Trophoblast cell (in vitro differentiated cells and primary cell): ENCODE measurements around the gene CARTPT.

Experiments
- DNase-seq, 2 donors: peaks; one replicate each; pipeline ENCODE4 v3.0.0-alpha.2; 2016
- H2AFZ ChIP-seq: 2 replicates; pipeline ENCODE4 v1.6.1; 2013; ENCODE audit warnings: low read length, moderate library complexity, mild to moderate bottlenecking; ENCODE audit not compliant: insufficient read depth, poor library complexity
- H2AK5ac ChIP-seq: 2 replicates; pipeline ENCODE4 v1.6.1; 2013; ENCODE audit warnings: mild to moderate bottlenecking, low read length
- H2BK120ac ChIP-seq: 2 replicates; pipeline ENCODE4 v1.6.1; 2013; ENCODE audit warnings: low read length, mild to moderate bottlenecking, moderate library complexity; ENCODE audit not compliant: insufficient read depth, poor library complexity
- H2BK12ac ChIP-seq: 2 replicates; pipeline ENCODE4 v1.6.1; 2013; ENCODE audit warnings: mild to moderate bottlenecking, low read length, moderate library complexity
- H2BK5ac ChIP-seq: 2 replicates; pipeline ENCODE4 v1.6.1; 2013; ENCODE audit warnings: low read length, low read depth, moderate library complexity, mild to moderate bottlenecking; ENCODE audit not compliant: poor library complexity
- H3K14ac ChIP-seq: 2 replicates; pipeline ENCODE4 v1.6.1; 2013; ENCODE audit warnings: mild to moderate bottlenecking, low read length
- H3K18ac ChIP-seq: 2 replicates; pipeline ENCODE4 v1.6.1; 2013; ENCODE audit warnings: mild to moderate bottlenecking, low read length
- H3K23ac ChIP-seq: 2 replicates; pipeline ENCODE4 v1.6.1; 2013; ENCODE audit warnings: low read length
- H3K27ac ChIP-seq: 2 replicates; pipeline ENCODE4 v1.5.1; 2013; ENCODE audit warnings: low read depth, mild to moderate bottlenecking, inconsistent platforms, low read length, moderate library complexity
- H3K27me3 ChIP-seq: 2 replicates; pipeline ENCODE4 v1.6.1; 2013; ENCODE audit warnings: inconsistent platforms, mild to moderate bottlenecking, low read length, moderate library complexity; ENCODE audit not compliant: insufficient read depth
- H3K36me3 ChIP-seq, 2 experiments: 1 replicate in 1 of 2; 2 replicates in 1 of 2; pipeline ENCODE4 v1.6.1; 2013; ENCODE audit warnings: low read length in 2 of 2, mild to moderate bottlenecking in 2 of 2, moderate library complexity in 1 of 2; ENCODE audit not compliant: insufficient read depth in 2 of 2, control insufficient read depth in 1 of 2
- H3K4ac ChIP-seq: 2 replicates; pipeline ENCODE4 v1.6.1; 2013; ENCODE audit warnings: low read depth, mild to moderate bottlenecking, low read length, moderate library complexity
- H3K4me1 ChIP-seq, 2 experiments: 1 replicate in 1 of 2; 2 replicates in 1 of 2; pipeline ENCODE4 v1.6.1; 2013; ENCODE audit warnings: low read length in 2 of 2, mild to moderate bottlenecking in 2 of 2, moderate library complexity in 1 of 2; ENCODE audit not compliant: insufficient read depth in 2 of 2, control insufficient read depth in 1 of 2
- H3K4me2 ChIP-seq: 2 replicates; pipeline ENCODE4 v1.6.1; 2013; ENCODE audit warnings: inconsistent platforms, mild to moderate bottlenecking, low read length, moderate library complexity
- H3K4me3 ChIP-seq: 2 replicates; pipeline ENCODE4 v1.5.1; 2013; ENCODE audit warnings: mild to moderate bottlenecking, low read depth, low read length, inconsistent platforms
- H3K79me1 ChIP-seq: one replicate; pipeline ENCODE4 v1.6.1; 2013; ENCODE audit warnings: low read length
- H3K79me2 ChIP-seq: 2 replicates; pipeline ENCODE4 v1.6.1; 2013; ENCODE audit warnings: low read length, mild to moderate bottlenecking; ENCODE audit not compliant: control insufficient read depth, insufficient read depth, poor library complexity
- H3K9ac ChIP-seq: 2 replicates; pipeline ENCODE4 v1.6.1; 2013; ENCODE audit warnings: mild to moderate bottlenecking, low read length
- H3K9me3 ChIP-seq: 2 replicates; pipeline ENCODE4 v1.6.1; 2013; ENCODE audit warnings: low read depth, mild to moderate bottlenecking, control low read depth, inconsistent platforms, low read length; ENCODE audit not compliant: insufficient read depth
- H4K12ac ChIP-seq: 2 replicates; pipeline ENCODE4 v1.6.1; 2013; ENCODE audit warnings: low read depth, mild to moderate bottlenecking, low read length, moderate library complexity
- H4K8ac ChIP-seq: 2 replicates; pipeline ENCODE4 v1.6.1; 2013; ENCODE audit warnings: low read depth, mild to moderate bottlenecking, low read length, moderate library complexity
- H4K91ac ChIP-seq: one replicate; pipeline ENCODE4 v1.6.1; 2013; ENCODE audit warnings: low read depth, mild to moderate bottlenecking, low read length, moderate library complexity
- WGBS: extraction: QIAGEN DNeasy Blood & Tissue Kit; methylation state at CpG from one replicate; pipeline ENCODE4 v1.1.7; 2013; ENCODE audit warnings: missing lambda C conversion rate; ENCODE audit not compliant: insufficient read length, insufficient coverage; ENCODE audit errors: extremely low coverage; 5-methylcytosine and 5-hydroxymethylcytosine counted together

CARTPT gene

DNA sequence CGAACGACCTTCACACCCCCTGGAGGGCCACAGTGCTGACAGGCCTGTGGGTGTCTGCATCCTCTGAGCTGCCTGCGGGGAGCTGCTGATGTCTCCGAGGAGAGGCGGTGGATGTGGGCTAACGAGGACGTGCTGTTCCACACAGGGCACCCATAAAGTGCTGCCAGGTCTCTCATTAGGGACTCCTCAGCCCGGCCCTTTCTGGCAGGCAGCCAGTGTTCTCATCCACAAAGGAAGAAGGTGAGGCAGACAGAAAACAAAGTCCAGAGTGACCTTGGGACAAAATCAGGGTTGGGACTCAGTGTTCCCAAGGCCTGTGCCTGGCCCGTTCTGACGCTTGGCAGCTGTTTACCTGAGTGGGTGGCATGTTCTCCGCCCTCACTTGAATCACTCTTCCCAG is 29.3 kb downstream of the CARTPT start:
- no peak overlapping the region for H3K18ac ChIP-seq
- H3K4me1 ChIP-seq = no peaks in the 10 kb centered on the region
- H3K27me3 ChIP-seq = no peaks in the 10 kb centered on the region
- no peak overlapping the region for H3K9ac ChIP-seq
- H2AK5ac ChIP-seq = no peak overlapping the region
- H3K79me1 ChIP-seq = no peaks in the 10 kb centered on the region
- H2BK5ac ChIP-seq = no peak overlapping the region
- no peak overlapping the region for H4K12ac ChIP-seq
- WGBS = no CpG with 5 or more reads among the region's 11 CpGs
- no peak overlapping the region for H3K27ac ChIP-seq
- H3K4me3 ChIP-seq = no peak overlapping the region
- no peak overlapping the region for H2BK120ac ChIP-seq
- no peak overlapping the region for H2AFZ ChIP-seq
- H3K4ac ChIP-seq = no peak overlapping the region
- no peak overlapping the region for H2BK12ac ChIP-seq
- H4K8ac ChIP-seq = no peak overlapping the region
- no peak overlapping the region for H4K91ac ChIP-seq
- H3K14ac ChIP-seq = no peak overlapping the region
- no peak overlapping the region for H3K23ac ChIP-seq
- H3K36me3 ChIP-seq = no peaks in the 10 kb centered on the region
- no peaks in the 10 kb centered on the region for H3K9me3 ChIP-seq
- H3K4me2 ChIP-seq = no peak overlapping the region
- no peak for DNase-seq
- H3K79me2 ChIP-seq = no peaks in the 10 kb centered on the region

GRCh38 chr5:71751422-71751821 is 32.3 kb downstream of the CARTPT start:
- WGBS = no CpG with 5 or more reads among the region's 4 CpGs
- H3K9ac ChIP-seq = no peak overlapping the region
- H2AK5ac ChIP-seq = no peak overlapping the region
- no peak overlapping the region for H3K18ac ChIP-seq
- H3K23ac ChIP-seq = no peak overlapping the region
- no peaks in the 10 kb centered on the region for H3K36me3 ChIP-seq
- H3K27me3 ChIP-seq = no peaks in the 10 kb centered on the region
- H3K4ac ChIP-seq = no peak overlapping the region
- no peaks in the 10 kb centered on the region for H3K79me2 ChIP-seq
- no peak overlapping the region for H3K27ac ChIP-seq
- H3K14ac ChIP-seq = no peak overlapping the region
- H4K12ac ChIP-seq = no peak overlapping the region
- H4K91ac ChIP-seq = no peak overlapping the region
- H2BK120ac ChIP-seq = no peak overlapping the region
- no peak for DNase-seq
- H3K4me3 ChIP-seq = no peak overlapping the region
- H2BK12ac ChIP-seq = no peak overlapping the region
- no peak overlapping the region for H2AFZ ChIP-seq
- H3K4me1 ChIP-seq = no peaks in the 10 kb centered on the region
- H2BK5ac ChIP-seq = no peak overlapping the region
- no peaks in the 10 kb centered on the region for H3K9me3 ChIP-seq
- H3K79me1 ChIP-seq = no peaks in the 10 kb centered on the region
- no peak overlapping the region for H3K4me2 ChIP-seq
- H4K8ac ChIP-seq = no peak overlapping the region

DNA sequence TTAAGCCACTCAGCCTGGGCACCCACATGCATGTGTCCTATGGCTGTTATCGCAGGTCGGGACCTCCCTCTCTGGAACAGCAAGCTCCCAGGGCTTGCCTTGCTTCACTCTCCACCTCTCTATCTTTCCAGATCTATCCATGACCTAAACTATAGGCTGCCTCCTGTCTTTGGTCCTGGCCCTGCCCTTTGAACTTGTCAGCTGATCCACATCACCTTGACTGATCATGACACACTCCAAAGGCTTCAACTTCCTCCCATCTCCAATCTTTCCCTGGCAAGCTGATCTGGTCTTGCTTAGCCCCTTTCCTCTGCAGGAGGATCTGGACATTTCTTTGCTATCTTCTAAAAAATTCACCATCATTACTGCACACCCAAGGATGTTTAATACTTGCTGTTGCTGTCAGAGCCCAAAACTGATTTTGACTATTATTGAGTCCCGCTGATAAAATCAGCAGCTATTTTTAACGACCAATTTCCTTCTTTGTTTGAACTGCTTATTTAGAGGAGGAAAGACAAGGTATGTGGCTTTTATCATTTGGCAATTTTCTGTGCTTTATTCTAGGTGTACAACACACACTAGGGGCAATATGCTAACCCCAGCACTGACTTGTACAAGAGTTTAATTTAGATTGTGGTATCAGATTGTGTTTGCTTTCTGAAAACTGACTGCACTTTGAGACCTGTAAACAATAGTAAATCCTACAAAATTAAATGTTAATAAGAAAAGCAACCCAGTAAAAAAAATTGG is 33.5 kb downstream of the CARTPT start:
- Histone ChIP-seq H3K79me1 (no peaks in the 10 kb centered on the region), H2BK120ac (no peak overlapping the region), H2BK12ac (no peak overlapping the region), H3K9ac (no peak overlapping the region), H3K4me1 (no peaks in the 10 kb centered on the region), H3K4me2 (no peak overlapping the region), H3K36me3 (no peaks in the 10 kb centered on the region), H4K91ac (no peak overlapping the region), H3K18ac (no peak overlapping the region), H3K4ac (no peak overlapping the region), H4K12ac (no peak overlapping the region), H3K27ac (no peak overlapping the region), H3K14ac (no peak overlapping the region), H2BK5ac (no peak overlapping the region), H4K8ac (no peak overlapping the region), H2AK5ac (no peak overlapping the region), H3K23ac (no peak overlapping the region), H3K4me3 (no peak overlapping the region), H3K9me3 (no peaks in the 10 kb centered on the region), H2AFZ (no peak overlapping the region), H3K27me3 (no peaks in the 10 kb centered on the region), H3K79me2 (no peaks in the 10 kb centered on the region)
- DNase-seq = no peak
- WGBS = no CpG with 5 or more reads among the region's 4 CpGs

- no peak overlapping the region for H3K27ac ChIP-seq
- no peak overlapping the region for H2BK120ac ChIP-seq
- H3K4me3 ChIP-seq = no peak overlapping the region
- H3K36me3 ChIP-seq = no peaks in the 10 kb centered on the region
- no peaks in the 10 kb centered on the region for H3K27me3 ChIP-seq
- no peaks in the 10 kb centered on the region for H3K9me3 ChIP-seq
- H3K4me2 ChIP-seq = no peak overlapping the region
- H4K12ac ChIP-seq = no peak overlapping the region
- no peak overlapping the region for H2AK5ac ChIP-seq
- H3K79me2 ChIP-seq = no peaks in the 10 kb centered on the region
- no peak overlapping the region for H4K91ac ChIP-seq
- H2BK12ac ChIP-seq = no peak overlapping the region
- H3K79me1 ChIP-seq = no peaks in the 10 kb centered on the region
- no peaks in the 10 kb centered on the region for H3K4me1 ChIP-seq
- no peak overlapping the region for H3K4ac ChIP-seq
- no peak overlapping the region for H4K8ac ChIP-seq
- no peak overlapping the region for H3K9ac ChIP-seq
- H3K23ac ChIP-seq = no peak overlapping the region
- peak; percentile 27 to 81 for DNase-seq
- H2BK5ac ChIP-seq = no peak overlapping the region
- H3K18ac ChIP-seq = no peak overlapping the region
- no CpG with 5 or more reads among the region's 14 CpGs for WGBS
- no peak overlapping the region for H3K14ac ChIP-seq
- no peak overlapping the region for H2AFZ ChIP-seq
Measured at GRCh38 chr5:71757590-71758543, 38.8 kb downstream of the CARTPT start.
